ENCODE measurements around the gene ARL4D. TPM values are rescaled to one million over a fixed set of nuclear protein-coding genes. Genes with fewer than 3 reads are reported as not detected.

ARL4D gene
- total RNA-seq, 1 donor: 15.1 TPM

DNA sequence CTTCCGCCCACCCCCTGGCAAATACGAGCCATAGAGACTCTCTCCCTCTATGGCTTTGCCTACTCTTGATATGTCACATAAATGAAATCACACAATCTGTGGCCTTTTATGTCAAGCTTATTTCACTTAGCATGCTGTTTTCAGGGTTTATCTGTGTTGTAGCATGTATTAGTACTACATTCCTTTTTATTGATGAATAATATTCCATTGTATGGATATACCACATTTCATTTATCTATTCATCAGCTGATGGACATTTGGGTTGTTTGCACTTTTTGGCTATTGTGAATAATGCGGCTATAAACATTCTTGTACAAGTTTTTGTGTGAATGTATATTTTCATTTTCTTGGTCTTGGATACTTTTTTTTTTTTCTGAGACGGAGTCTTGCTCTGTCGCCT, 48.0 kb downstream of the ARL4D start:
- no peak overlapping the region for H3K4me3 ChIP-seq (ENCODE audit: low read depth, low read length)
- no peak for DNase-seq (ENCODE audit: low read depth)
- TF ChIP-seq, protein P1, sequence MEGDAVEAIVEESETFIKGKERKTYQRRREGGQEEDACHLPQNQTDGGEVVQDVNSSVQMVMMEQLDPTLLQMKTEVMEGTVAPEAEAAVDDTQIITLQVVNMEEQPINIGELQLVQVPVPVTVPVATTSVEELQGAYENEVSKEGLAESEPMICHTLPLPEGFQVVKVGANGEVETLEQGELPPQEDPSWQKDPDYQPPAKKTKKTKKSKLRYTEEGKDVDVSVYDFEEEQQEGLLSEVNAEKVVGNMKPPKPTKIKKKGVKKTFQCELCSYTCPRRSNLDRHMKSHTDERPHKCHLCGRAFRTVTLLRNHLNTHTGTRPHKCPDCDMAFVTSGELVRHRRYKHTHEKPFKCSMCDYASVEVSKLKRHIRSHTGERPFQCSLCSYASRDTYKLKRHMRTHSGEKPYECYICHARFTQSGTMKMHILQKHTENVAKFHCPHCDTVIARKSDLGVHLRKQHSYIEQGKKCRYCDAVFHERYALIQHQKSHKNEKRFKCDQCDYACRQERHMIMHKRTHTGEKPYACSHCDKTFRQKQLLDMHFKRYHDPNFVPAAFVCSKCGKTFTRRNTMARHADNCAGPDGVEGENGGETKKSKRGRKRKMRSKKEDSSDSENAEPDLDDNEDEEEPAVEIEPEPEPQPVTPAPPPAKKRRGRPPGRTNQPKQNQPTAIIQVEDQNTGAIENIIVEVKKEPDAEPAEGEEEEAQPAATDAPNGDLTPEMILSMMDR (IDR thresholded peaks at IDR 0.05; ENCODE audit: insufficient read depth, low read depth, low read length): no peak

DNA sequence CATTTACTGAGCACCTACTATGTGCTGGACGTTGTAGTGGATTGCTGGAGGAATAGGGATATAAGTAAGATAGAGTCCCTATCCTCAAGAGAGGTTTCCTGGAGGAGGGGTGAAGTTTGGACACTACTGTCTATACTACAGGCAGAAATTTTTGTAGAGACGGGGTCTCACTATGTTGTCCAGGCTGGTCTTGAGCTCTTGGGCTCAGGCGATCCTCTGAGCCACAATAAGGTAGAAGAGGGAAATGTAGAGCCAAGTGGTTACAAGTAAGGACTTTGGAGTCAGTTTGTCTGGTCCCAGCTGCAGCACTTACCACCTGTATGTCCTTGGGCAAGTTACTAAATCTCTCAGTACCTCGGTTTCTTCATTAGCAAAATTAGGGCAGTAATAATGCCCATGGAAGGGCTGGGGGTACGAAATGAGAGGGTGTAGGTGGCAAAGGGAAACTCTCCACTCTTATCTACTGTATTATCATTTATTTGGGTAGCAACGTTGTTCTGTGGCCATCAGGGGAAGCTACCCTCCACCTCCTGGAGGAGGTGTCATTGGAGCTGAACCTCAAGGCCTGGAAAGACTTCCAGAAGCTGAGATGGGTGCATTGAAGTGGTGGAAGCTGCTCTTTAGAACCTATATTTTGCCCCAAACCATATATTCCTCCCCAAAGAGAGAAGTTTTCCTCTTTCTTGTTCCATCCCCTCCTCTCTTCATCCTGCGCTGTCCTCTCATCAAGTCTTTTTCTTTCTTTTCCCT, 50.1 kb downstream of the ARL4D start:
- H3K4me3 ChIP-seq (ENCODE audit: low read depth, low read length): no peak overlapping the region
- TF ChIP-seq, protein P1 (IDR thresholded peaks at IDR 0.05; ENCODE audit: insufficient read depth, low read depth, low read length): no peak
- no peak for DNase-seq (ENCODE audit: low read depth)

DNA sequence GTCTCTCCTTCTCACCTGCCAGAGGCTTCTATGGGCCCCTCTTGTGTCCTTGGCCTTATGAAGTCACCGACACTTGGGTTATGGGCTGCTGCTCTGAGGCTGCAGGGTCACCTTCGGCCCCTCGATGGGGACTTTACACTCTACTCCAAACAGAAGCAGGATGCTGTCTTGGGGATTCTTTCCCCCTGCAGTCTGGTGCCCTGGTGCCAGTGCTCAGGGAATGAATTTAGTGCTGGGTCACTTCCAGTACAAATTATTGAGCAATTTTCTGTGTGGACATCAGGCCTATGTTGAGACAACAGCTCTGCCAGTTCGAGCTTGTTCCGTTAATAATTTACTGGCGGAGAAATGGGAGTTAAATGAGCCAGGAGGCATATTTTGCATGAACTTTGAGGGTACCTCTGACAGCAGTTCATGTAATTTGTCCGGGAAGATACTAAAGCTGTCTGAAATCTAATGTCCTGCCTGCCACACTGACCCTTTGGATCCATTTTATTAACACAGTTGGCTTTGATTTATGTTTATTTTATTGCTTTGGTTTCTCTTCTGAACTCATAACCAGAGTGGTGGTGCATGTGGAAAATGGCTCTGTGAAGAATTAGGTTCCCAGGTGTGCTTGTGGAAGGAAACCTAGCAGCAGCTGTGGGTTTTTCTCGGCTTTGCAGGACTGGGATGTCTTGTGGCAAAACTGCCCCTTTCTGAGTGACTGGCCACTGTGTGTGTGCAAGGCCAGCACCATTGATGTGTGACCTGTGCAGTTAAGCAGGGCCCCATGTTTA, 50.9 kb downstream of the ARL4D start:
- TF ChIP-seq, protein P1 (IDR thresholded peaks at IDR 0.05; ENCODE audit: insufficient read depth, low read depth, low read length): no peak
- peak; percentile 68 for DNase-seq (ENCODE audit: low read depth)
- H3K4me3 ChIP-seq (ENCODE audit: low read depth, low read length): no peak overlapping the region

Small RNAs within 50 kb of the gene (small RNA-seq; reads per million reads assigned to genes)
- gene RNU6-1137P: not detected
- gene RNU6-406P: not detected
- gene RNU6-470P: not detected

Other genes with a start within 250 kb of the ARL4D start
- 79.9 and 135 TPM in 2 replicates for gene NBR1, start 227.8 kb upstream of the ARL4D start, total RNA-seq
- 11.0 and 11.7 TPM in 2 replicates for gene TMEM106A, start 187.1 kb upstream of the ARL4D start, total RNA-seq
- gene CCDC200, start 170.4 kb upstream of the ARL4D start, total RNA-seq: not detected in 2 replicates
- gene RNU2-1, start 165.0 kb upstream of the ARL4D start, total RNA-seq: not detected in 2 replicates
- 44.1 and 47.5 TPM in 2 replicates for gene DHX8, start 85.0 kb downstream of the ARL4D start, total RNA-seq
- gene ETV4, start 147.3 kb downstream of the ARL4D start, total RNA-seq: 4.7 and 4.8 TPM in 2 replicates